ENCODE results near the gene FMNL1.

FMNL1 gene

DNA sequence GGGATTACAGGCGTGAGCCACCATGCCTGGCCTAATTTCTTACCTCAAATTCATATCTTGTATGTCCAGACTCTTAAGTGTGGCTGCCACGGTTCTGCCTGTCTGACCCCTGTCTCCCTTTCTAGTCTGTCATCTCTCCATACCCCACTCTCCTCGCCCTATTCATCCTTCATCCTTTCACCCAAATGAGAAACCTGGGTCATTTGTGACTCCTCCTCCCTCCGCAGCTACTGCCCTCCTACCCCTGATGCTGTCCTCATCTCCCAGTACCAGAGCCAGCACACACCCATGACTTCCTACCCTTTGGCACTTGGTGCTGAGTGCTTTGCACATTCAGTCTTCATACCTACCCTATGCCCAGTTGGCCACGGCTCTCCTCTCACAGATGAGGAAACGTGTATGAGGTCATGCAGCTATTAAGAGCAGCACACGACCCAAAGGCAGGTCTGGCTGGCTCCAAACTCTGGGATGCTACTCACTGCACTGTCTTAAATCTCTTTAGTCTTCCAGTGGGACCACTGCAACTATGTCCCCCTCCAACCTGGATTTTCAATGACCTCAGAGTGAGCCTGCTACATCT, 38.6 kb downstream of the FMNL1 start:
- Histone ChIP-seq H3K9ac (ENCODE audit: low read depth, low read length) (no peak overlapping the region), H3K9me3 (ENCODE audit: insufficient read depth, low read length, severe bottlenecking) (no peaks in the 10 kb centered on the region), H3K79me2 (ENCODE audit: insufficient read depth, low read length) (no peaks in the 10 kb centered on the region), H2AFZ (ENCODE audit: low read depth, low read length) (no peak overlapping the region), H4K20me1 (ENCODE audit: insufficient read depth, low read length) (no peaks in the 10 kb centered on the region), H3K4me1 (ENCODE audit: insufficient read depth, low read length) (peaks cover 24% of the 10 kb centered on the region), H3K36me3 (ENCODE audit: insufficient read depth, low read length) (peaks cover 26% of the 10 kb centered on the region), H3K4me3 (ENCODE audit: low read depth in 1 of 2, low read length in 2 of 2) (no peak overlapping the region), H3K4me2 (ENCODE audit: insufficient read depth, low read length) (no peak overlapping the region), H3K27ac (ENCODE audit: low read length) (no peak overlapping the region), H3K27me3 (ENCODE audit: insufficient read depth, low read length, poor library complexity) (no peaks in the 10 kb centered on the region)
- no peak for DNase-seq
- ATAC-seq (ENCODE audit: insufficient read depth, low read depth): no peak
- TF ChIP-seq, protein P1, sequence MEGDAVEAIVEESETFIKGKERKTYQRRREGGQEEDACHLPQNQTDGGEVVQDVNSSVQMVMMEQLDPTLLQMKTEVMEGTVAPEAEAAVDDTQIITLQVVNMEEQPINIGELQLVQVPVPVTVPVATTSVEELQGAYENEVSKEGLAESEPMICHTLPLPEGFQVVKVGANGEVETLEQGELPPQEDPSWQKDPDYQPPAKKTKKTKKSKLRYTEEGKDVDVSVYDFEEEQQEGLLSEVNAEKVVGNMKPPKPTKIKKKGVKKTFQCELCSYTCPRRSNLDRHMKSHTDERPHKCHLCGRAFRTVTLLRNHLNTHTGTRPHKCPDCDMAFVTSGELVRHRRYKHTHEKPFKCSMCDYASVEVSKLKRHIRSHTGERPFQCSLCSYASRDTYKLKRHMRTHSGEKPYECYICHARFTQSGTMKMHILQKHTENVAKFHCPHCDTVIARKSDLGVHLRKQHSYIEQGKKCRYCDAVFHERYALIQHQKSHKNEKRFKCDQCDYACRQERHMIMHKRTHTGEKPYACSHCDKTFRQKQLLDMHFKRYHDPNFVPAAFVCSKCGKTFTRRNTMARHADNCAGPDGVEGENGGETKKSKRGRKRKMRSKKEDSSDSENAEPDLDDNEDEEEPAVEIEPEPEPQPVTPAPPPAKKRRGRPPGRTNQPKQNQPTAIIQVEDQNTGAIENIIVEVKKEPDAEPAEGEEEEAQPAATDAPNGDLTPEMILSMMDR (IDR thresholded peaks at IDR 0.05; ENCODE audit: borderline replicate concordance, extremely low read depth, low read length, poor library complexity, severe bottlenecking): no peak
- no peak for TF ChIP-seq EZH2 (IDR thresholded peaks at IDR 0.05; ENCODE audit: borderline replicate concordance, low read depth, low read length, severe bottlenecking)

DNA sequence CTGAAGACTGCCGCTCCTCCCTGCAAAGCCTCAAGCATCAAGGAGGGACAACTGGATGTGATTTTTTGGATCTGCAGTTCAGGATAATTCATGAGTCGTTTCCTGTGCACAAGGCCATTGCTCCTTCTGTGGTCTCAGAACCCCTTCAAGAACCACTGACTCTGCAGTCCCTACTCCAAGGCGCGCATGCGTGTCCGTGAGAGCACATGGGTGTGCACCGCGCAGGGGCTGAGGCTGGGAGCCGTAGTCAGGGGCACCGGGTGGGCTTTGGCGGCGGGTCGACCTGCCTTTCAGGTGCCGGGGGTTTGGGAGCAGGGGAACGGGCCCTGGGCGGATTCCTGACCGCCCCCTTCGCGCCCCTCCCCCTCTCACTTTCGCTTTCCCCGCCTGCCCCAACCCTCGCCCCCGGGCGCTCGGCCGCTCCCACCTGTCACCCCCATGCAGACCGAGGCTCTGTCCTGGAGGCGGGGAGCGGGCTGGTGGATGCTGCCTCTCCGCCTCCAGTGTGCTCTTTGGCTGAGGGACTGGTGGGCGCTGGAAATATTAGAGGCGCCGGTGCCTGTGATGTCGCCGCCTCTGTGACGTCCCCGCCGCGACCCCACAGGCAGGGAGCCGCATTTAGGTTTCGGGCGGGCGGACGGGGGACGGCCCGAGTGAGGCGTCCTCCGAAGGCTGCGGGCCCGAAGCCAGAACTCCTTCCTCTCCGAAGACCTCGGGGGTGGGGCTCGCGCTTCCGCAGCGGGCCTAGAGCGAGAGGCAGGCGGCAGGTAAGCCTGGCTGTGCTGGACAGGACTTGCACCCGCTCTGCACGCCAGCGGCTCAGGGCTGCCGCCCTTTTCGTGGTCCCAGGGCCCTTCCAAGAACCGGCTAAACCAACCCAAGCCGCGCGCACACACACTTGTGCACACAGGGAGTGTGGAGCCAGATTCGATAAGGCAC, 40.2 kb downstream of the FMNL1 start, which contains the start of gene SPATA32:
TSS of gene SPATA32 (minus strand) at position 518 of the 939 bp plus-strand sequence. CDS start at position 440, 78 bp downstream.
- no peaks in the 10 kb centered on the region for H4K20me1 ChIP-seq (ENCODE audit: insufficient read depth, low read length)
- peak within 1 kb of the TSS; percentile 47 for H3K4me2 ChIP-seq (ENCODE audit: insufficient read depth, low read length)
- no peaks in the 10 kb centered on the region for H3K79me2 ChIP-seq (ENCODE audit: insufficient read depth, low read length)
- ATAC-seq (ENCODE audit: insufficient read depth, low read depth) (peak; percentile 78), DNase-seq (peak; percentile 67)
- no peak within 1 kb of the TSS for H2AFZ ChIP-seq (ENCODE audit: low read depth, low read length)
- peaks cover 9% of the 10 kb centered on the region for H3K4me1 ChIP-seq (ENCODE audit: insufficient read depth, low read length)
- H3K27me3 ChIP-seq (ENCODE audit: insufficient read depth, low read length, poor library complexity): no peaks in the 10 kb centered on the region
- peak within 1 kb of the TSS in 1 of 2 experiments; percentile 39; a peak in 1 of 4 replicates for H3K4me3 ChIP-seq (ENCODE audit: low read depth in 1 of 2, low read length in 2 of 2)
- peaks cover 39% of the 10 kb centered on the region for H3K36me3 ChIP-seq (ENCODE audit: insufficient read depth, low read length)
- H3K9me3 ChIP-seq (ENCODE audit: insufficient read depth, low read length, severe bottlenecking): no peaks in the 10 kb centered on the region
- TF ChIP-seq EZH2 (IDR thresholded peaks at IDR 0.05; ENCODE audit: borderline replicate concordance, low read depth, low read length, severe bottlenecking): no peak
- TF ChIP-seq, protein P1 (IDR thresholded peaks at IDR 0.05; ENCODE audit: borderline replicate concordance, extremely low read depth, low read length, poor library complexity, severe bottlenecking): no peak
- peak within 1 kb of the TSS; percentile 26; the same call in 1 of the 2 replicates for H3K9ac ChIP-seq (ENCODE audit: low read depth, low read length)
- H3K27ac ChIP-seq (ENCODE audit: low read length): no peak within 1 kb of the TSS

DNA sequence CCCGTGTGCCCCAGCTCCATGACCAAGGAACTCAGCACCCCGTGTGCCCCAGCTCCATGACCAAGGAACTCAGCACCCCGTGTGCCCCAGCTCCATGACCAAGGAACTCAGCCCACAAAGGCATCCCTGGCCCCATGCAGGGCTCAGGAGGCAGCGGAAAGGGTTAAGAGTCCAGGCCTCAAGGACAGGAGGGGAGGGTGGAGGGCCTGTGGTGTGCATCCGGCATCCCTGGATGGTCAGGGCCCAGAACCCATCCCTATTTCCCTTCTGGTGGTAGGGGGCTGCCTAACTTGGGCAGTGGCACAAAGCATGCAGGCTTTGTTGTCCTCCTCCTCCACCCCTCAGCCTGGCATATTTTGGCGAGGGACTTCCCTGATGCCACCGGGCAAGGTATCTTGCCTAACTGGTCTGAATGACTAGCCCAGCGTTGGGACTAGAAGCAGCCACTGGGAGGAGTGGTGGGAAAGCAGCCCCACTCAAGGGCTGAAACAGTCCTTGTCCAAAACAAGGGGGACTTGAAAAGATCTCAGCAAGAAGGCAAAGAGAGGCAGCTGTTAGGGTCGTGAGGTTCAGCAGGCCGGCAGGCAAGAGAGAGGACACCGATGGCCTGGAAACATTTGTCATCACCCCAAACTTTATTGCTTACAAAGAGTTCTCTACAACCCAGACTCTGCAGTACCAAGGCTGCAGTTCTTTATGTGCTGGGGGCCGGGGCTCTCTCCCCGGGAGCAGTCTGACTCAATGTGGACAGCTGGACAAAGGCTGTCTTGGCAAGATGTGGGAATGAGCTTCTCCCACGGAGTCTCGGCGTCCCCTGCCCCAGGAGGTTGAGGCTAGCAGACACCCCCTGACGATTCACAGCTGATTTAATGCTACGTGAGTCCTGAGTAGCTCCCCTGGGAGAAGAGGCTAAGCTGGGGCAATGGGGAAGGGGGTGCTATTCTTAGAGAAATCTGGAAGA, 41.1 kb downstream of the FMNL1 start:
- ATAC-seq (ENCODE audit: insufficient read depth, low read depth): no peak; the same call in 2 of the 3 replicates
- Histone ChIP-seq H3K27ac (ENCODE audit: low read length) (no peak overlapping the region), H3K27me3 (ENCODE audit: insufficient read depth, low read length, poor library complexity) (no peaks in the 10 kb centered on the region), H3K79me2 (ENCODE audit: insufficient read depth, low read length) (no peaks in the 10 kb centered on the region), H3K36me3 (ENCODE audit: insufficient read depth, low read length) (peaks cover 49% of the 10 kb centered on the region), H3K4me2 (ENCODE audit: insufficient read depth, low read length) (peak overlapping the region; percentile 47; the same call in 1 of the 2 replicates), H2AFZ (ENCODE audit: low read depth, low read length) (no peak overlapping the region), H3K9ac (ENCODE audit: low read depth, low read length) (peak overlapping the region; percentile 26; the same call in 1 of the 2 replicates), H3K9me3 (ENCODE audit: insufficient read depth, low read length, severe bottlenecking) (no peaks in the 10 kb centered on the region), H4K20me1 (ENCODE audit: insufficient read depth, low read length) (no peaks in the 10 kb centered on the region), H3K4me1 (ENCODE audit: insufficient read depth, low read length) (peaks cover 7% of the 10 kb centered on the region), H3K4me3 (ENCODE audit: low read depth in 1 of 2, low read length in 2 of 2) (peak overlapping the region in 1 of 2 experiments; percentile 39; a peak in 1 of 4 replicates)
- no peak for TF ChIP-seq EZH2 (IDR thresholded peaks at IDR 0.05; ENCODE audit: borderline replicate concordance, low read depth, low read length, severe bottlenecking)
- no peak for DNase-seq
